Activated naive CD4-positive, alpha-beta T cell treated with anti-CD3 and anti-CD28 coated beads, Interleukin-2, amount 10 ng/mL, durations not matched to agents 7 days and 5 days (primary cell): ENCODE results near the gene CERS4.
"Not testable (repeated sequence)": the region's sequence is repeated elsewhere in the genome, so short reads cannot be mapped to it uniquely, and the experiment has no call there.

Experiments used
- CTCF ChIA-PET: fragments of 350-600 bp; sonication (Branson Sonifier 250); formaldehyde crosslinking; loops from one replicate; lab custom pipeline; 2021; ENCODE audit warnings: antibody characterized with exemption; lab: Charles Lee
- DNase-seq: peaks from one replicate; pipeline ENCODE4 v3.0.0-alpha.2; 2020
- H3K27ac Mint-ChIP-seq: one replicate; pipeline ENCODE4 v1.8.0; 2021; ENCODE audit warnings: mild to moderate bottlenecking, moderate library complexity, mixed read lengths
- H3K27me3 Mint-ChIP-seq: one replicate; pipeline ENCODE4 v1.8.0; 2021; ENCODE audit warnings: mild to moderate bottlenecking, mixed read lengths
- H3K36me3 Mint-ChIP-seq: one replicate; pipeline ENCODE4 v1.8.0; 2021; ENCODE audit warnings: mixed read lengths
- H3K4me1 Mint-ChIP-seq: one replicate; pipeline ENCODE4 v1.8.0; 2021; ENCODE audit warnings: mixed read lengths
- H3K4me3 Mint-ChIP-seq: one replicate; pipeline ENCODE4 v1.8.0; 2021; ENCODE audit warnings: mild to moderate bottlenecking, moderate library complexity, mixed read lengths
- H3K9me3 Mint-ChIP-seq: one replicate; pipeline ENCODE4 v1.8.0; 2021; ENCODE audit warnings: mixed read lengths

The CERS4 gene

GRCh38 chr19:8242211-8242821, 33.1 kb downstream of the CERS4 start:
- no peak overlapping the region for H3K4me3 Mint-ChIP-seq

GRCh38 chr19:8243146-8243545, 34.0 kb downstream of the CERS4 start:
- peaks cover 21% of the 10 kb centered on the region for H3K9me3 Mint-ChIP-seq
- no peak overlapping the region for H3K4me3 Mint-ChIP-seq
- peaks cover 36% of the 10 kb centered on the region for H3K36me3 Mint-ChIP-seq
- no peak overlapping the region for H3K27ac Mint-ChIP-seq
- DNase-seq = no peak
- CTCF ChIA-PET = interaction anchor here (0.6 to 1.0 kb wide), 2 partner anchors 15 to 89 kb away, joined by 4 to 5 read pairs; no protein-coding TSS in a partner anchor
- H3K4me1 Mint-ChIP-seq = peaks cover 15% of the 10 kb centered on the region
- no peaks in the 10 kb centered on the region for H3K27me3 Mint-ChIP-seq

More at GRCh38 chr19:8242211-8242821, 33.1 kb downstream of the CERS4 start:
- no peak overlapping the region for H3K27ac Mint-ChIP-seq
- peaks cover 34% of the 10 kb centered on the region for H3K36me3 Mint-ChIP-seq
- DNase-seq = no peak
- H3K4me1 Mint-ChIP-seq = peaks cover 15% of the 10 kb centered on the region
- CTCF ChIA-PET = interaction anchor here (0.6 to 1.1 kb wide), 2 partner anchors 15 to 83 kb away, joined by 3 to 4 read pairs; no protein-coding TSS in a partner anchor
- H3K9me3 Mint-ChIP-seq = peaks cover 21% of the 10 kb centered on the region
- no peaks in the 10 kb centered on the region for H3K27me3 Mint-ChIP-seq

GRCh38 chr19:8244442-8244841, 35.3 kb downstream of the CERS4 start:
- Mint-ChIP-seq H3K9me3 (peaks cover 21% of the 10 kb centered on the region), H3K27me3 (no peaks in the 10 kb centered on the region), H3K4me1 (peaks cover 15% of the 10 kb centered on the region), H3K4me3 (no peak overlapping the region), H3K36me3 (peaks cover 39% of the 10 kb centered on the region), H3K27ac (no peak overlapping the region)
- CTCF ChIA-PET = no interaction called here
- no peak for DNase-seq

- H3K36me3 Mint-ChIP-seq = peaks cover 27% of the 10 kb centered on the region
- peaks cover 4% of the 10 kb centered on the region for H3K4me1 Mint-ChIP-seq
- no peak overlapping the region for H3K4me3 Mint-ChIP-seq
- peaks cover 14% of the 10 kb centered on the region for H3K9me3 Mint-ChIP-seq
- no peak overlapping the region for H3K27ac Mint-ChIP-seq
- CTCF ChIA-PET = no interaction called here
- no peak for DNase-seq
- no peaks in the 10 kb centered on the region for H3K27me3 Mint-ChIP-seq
Observed at GRCh38 chr19:8245869-8246835, 37.0 kb downstream of the CERS4 start.

- CTCF ChIA-PET = interaction anchor here (1.1 kb wide), 1 partner anchor 89 kb away, joined by 3 read pairs; no protein-coding TSS in a partner anchor
- DNase-seq, H3K27ac Mint-ChIP-seq, H3K4me1 Mint-ChIP-seq, H3K4me3 Mint-ChIP-seq, H3K27me3 Mint-ChIP-seq: not testable (repeated sequence)
- peaks cover 21% of the 10 kb centered on the region for H3K36me3 Mint-ChIP-seq
- H3K9me3 Mint-ChIP-seq = peaks cover 13% of the 10 kb centered on the region
Observed at GRCh38 chr19:8247129-8247890, 38.1 kb downstream of the CERS4 start.

- Mint-ChIP-seq H3K4me1 (peaks cover 4% of the 10 kb centered on the region), H3K27ac (no peak overlapping the region), H3K36me3 (peaks cover 10% of the 10 kb centered on the region), H3K9me3 (peaks cover 2% of the 10 kb centered on the region), H3K4me3 (no peak overlapping the region), H3K27me3 (no peaks in the 10 kb centered on the region)
- CTCF ChIA-PET = no interaction called here
- no peak for DNase-seq
Observed at GRCh38 chr19:8248348-8249328, 39.5 kb downstream of the CERS4 start.

GRCh38 chr19:8250596-8250995, 41.4 kb downstream of the CERS4 start:
- CTCF ChIA-PET = interaction anchor here (0.9 to 2.9 kb wide), 3 partner anchors 92 to 306 kb away, joined by 4 to 12 read pairs (median 4); no protein-coding TSS in a partner anchor
- no peak overlapping the region for H3K4me3 Mint-ChIP-seq
- H3K27ac Mint-ChIP-seq = no peak overlapping the region
- no peak for DNase-seq
- H3K4me1 Mint-ChIP-seq = no peaks in the 10 kb centered on the region
- H3K9me3 Mint-ChIP-seq = no peaks in the 10 kb centered on the region
- peaks cover 4% of the 10 kb centered on the region for H3K36me3 Mint-ChIP-seq
- no peaks in the 10 kb centered on the region for H3K27me3 Mint-ChIP-seq

GRCh38 chr19:8251025-8251472, 41.9 kb downstream of the CERS4 start:
- CTCF ChIA-PET = interaction anchor here (0.9 to 2.9 kb wide), 4 partner anchors 92 to 306 kb away, joined by 3 to 12 read pairs (median 4); no protein-coding TSS in a partner anchor
- peaks cover 7% of the 10 kb centered on the region for H3K36me3 Mint-ChIP-seq
- no peak for DNase-seq
- peaks cover 4% of the 10 kb centered on the region for H3K4me1 Mint-ChIP-seq
- H3K27ac Mint-ChIP-seq = no peak overlapping the region
- H3K27me3 Mint-ChIP-seq = no peaks in the 10 kb centered on the region
- H3K4me3 Mint-ChIP-seq = no peak overlapping the region
- H3K9me3 Mint-ChIP-seq = no peaks in the 10 kb centered on the region

GRCh38 chr19:8252922-8253589, 43.9 kb downstream of the CERS4 start:
- peaks cover 10% of the 10 kb centered on the region for H3K36me3 Mint-ChIP-seq
- peaks cover 18% of the 10 kb centered on the region for H3K4me1 Mint-ChIP-seq
- CTCF ChIA-PET = interaction anchor here (0.7 to 2.9 kb wide), 6 partner anchors 13 to 309 kb away, joined by 3 to 16 read pairs (median 8); partner anchors contain the start of gene TIMM44
- no peaks in the 10 kb centered on the region for H3K27me3 Mint-ChIP-seq
- H3K27ac Mint-ChIP-seq = no peak overlapping the region
- peak; percentile 90 for DNase-seq
- no peak overlapping the region for H3K4me3 Mint-ChIP-seq
- H3K9me3 Mint-ChIP-seq = no peaks in the 10 kb centered on the region

GRCh38 chr19:8253678-8254077, 44.5 kb downstream of the CERS4 start:
- Mint-ChIP-seq H3K36me3 (peaks cover 7% of the 10 kb centered on the region), H3K9me3 (no peaks in the 10 kb centered on the region), H3K4me1 (peaks cover 18% of the 10 kb centered on the region), H3K27me3 (no peaks in the 10 kb centered on the region), H3K27ac (no peak overlapping the region), H3K4me3 (no peak overlapping the region)
- CTCF ChIA-PET = interaction anchor here (0.7 to 1.5 kb wide), 4 partner anchors 13 to 309 kb away, joined by 3 to 16 read pairs (median 8); no protein-coding TSS in a partner anchor
- no peak for DNase-seq

- H3K4me3 Mint-ChIP-seq = no peak overlapping the region
- H3K27ac Mint-ChIP-seq = no peak overlapping the region
- CTCF ChIA-PET = interaction anchor here (0.9 to 1.5 kb wide), 4 partner anchors 96 to 310 kb away, joined by 3 to 16 read pairs (median 8); no protein-coding TSS in a partner anchor
- H3K9me3 Mint-ChIP-seq = no peaks in the 10 kb centered on the region
- peaks cover 8% of the 10 kb centered on the region for H3K36me3 Mint-ChIP-seq
- DNase-seq = no peak
- no peaks in the 10 kb centered on the region for H3K27me3 Mint-ChIP-seq
- peaks cover 22% of the 10 kb centered on the region for H3K4me1 Mint-ChIP-seq
Observed at GRCh38 chr19:8254286-8255001, 45.3 kb downstream of the CERS4 start.
